Astrocyte (in vitro differentiated cells and primary cell): ENCODE measurements around the gene SLC25A26.

Experiments
- EZH2 ChIP-seq: IDR thresholded peaks from 2 replicates; pipeline ENCODE4 v1.6.1; 2012; ENCODE audit warnings: mild to moderate bottlenecking, low read length, inconsistent platforms; ENCODE audit not compliant: insufficient read depth
- TF ChIP-seq, protein P1 (sequence below): IDR thresholded peaks from 2 replicates; pipeline ENCODE4 v1.5.1; 2011; ENCODE audit warnings: low read depth, mild to moderate bottlenecking, inconsistent platforms, low read length, moderate library complexity; ENCODE audit not compliant: insufficient read depth

DNA sequence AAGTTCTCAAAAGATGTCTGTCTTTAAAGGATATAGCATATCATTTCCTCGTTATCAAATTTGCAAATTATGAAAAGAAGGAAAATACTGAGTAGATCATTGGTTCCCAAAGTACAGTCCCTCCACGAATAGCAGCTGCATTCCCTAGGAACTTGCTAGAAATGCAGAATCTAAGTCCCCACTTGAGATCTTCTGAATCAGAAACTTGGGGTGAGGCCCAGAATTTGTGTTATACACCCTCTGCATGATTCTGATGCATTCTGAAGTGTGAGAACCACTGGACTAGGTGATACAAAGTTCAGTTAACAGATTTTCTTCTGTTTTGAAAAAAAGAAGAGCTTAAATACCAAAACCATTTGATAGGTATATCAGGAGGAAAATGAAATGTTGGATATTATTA lies 77.1 kb downstream of the SLC25A26 start:
- TF ChIP-seq, protein P1, sequence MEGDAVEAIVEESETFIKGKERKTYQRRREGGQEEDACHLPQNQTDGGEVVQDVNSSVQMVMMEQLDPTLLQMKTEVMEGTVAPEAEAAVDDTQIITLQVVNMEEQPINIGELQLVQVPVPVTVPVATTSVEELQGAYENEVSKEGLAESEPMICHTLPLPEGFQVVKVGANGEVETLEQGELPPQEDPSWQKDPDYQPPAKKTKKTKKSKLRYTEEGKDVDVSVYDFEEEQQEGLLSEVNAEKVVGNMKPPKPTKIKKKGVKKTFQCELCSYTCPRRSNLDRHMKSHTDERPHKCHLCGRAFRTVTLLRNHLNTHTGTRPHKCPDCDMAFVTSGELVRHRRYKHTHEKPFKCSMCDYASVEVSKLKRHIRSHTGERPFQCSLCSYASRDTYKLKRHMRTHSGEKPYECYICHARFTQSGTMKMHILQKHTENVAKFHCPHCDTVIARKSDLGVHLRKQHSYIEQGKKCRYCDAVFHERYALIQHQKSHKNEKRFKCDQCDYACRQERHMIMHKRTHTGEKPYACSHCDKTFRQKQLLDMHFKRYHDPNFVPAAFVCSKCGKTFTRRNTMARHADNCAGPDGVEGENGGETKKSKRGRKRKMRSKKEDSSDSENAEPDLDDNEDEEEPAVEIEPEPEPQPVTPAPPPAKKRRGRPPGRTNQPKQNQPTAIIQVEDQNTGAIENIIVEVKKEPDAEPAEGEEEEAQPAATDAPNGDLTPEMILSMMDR: no peak
- no peak for TF ChIP-seq EZH2
